ENCODE data around the gene HSD17B14. TPM values are rescaled to one million over a fixed set of nuclear protein-coding genes. Genes with fewer than 3 reads are reported as not detected.

The HSD17B14 gene
- total RNA-seq, 4 donors from 2014 or later: 6.4 to 19.0 (median 13.8) TPM

DNA sequence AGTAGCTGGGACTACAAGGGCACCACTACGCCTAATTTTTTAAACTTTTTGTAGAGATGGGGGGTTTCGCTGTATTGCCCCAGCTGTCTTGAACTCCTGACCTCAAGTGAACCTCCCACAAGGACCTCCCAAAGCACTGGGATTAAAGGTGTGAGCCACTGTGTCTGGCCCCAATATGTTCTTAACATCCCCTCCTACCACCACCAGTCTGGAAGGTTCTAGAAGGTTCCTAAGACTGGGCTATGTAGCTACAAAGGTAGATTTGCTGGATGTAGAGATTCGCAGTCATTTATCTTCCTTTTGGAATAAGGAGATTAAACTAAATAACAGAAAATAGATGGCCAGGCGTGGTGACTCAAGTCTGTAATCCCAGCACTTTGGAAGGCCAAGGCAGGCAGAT is 5.3 kb downstream of the HSD17B14 start:
- TF ChIP-seq, protein P1, sequence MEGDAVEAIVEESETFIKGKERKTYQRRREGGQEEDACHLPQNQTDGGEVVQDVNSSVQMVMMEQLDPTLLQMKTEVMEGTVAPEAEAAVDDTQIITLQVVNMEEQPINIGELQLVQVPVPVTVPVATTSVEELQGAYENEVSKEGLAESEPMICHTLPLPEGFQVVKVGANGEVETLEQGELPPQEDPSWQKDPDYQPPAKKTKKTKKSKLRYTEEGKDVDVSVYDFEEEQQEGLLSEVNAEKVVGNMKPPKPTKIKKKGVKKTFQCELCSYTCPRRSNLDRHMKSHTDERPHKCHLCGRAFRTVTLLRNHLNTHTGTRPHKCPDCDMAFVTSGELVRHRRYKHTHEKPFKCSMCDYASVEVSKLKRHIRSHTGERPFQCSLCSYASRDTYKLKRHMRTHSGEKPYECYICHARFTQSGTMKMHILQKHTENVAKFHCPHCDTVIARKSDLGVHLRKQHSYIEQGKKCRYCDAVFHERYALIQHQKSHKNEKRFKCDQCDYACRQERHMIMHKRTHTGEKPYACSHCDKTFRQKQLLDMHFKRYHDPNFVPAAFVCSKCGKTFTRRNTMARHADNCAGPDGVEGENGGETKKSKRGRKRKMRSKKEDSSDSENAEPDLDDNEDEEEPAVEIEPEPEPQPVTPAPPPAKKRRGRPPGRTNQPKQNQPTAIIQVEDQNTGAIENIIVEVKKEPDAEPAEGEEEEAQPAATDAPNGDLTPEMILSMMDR (IDR thresholded peaks at IDR 0.05; ENCODE audit: low read depth): no peak

GRCh38 chr19:48830088-48830487 is 6.2 kb downstream of the HSD17B14 start:
- TF ChIP-seq, protein P1 (IDR thresholded peaks at IDR 0.05; ENCODE audit: low read depth): no peak

GRCh38 chr19:48826606-48827020 is 9.7 kb downstream of the HSD17B14 start:
- TF ChIP-seq, protein P1 (IDR thresholded peaks at IDR 0.05; ENCODE audit: low read depth): no peak

GRCh38 chr19:48822514-48822913 is 13.8 kb downstream of the HSD17B14 start:
- TF ChIP-seq, protein P1 (IDR thresholded peaks at IDR 0.05; ENCODE audit: low read depth): no peak

GRCh38 chr19:48821633-48822032 is 14.7 kb downstream of the HSD17B14 start:
- TF ChIP-seq, protein P1 (IDR thresholded peaks at IDR 0.05; ENCODE audit: low read depth): no peak

- TF ChIP-seq, protein P1 (IDR thresholded peaks at IDR 0.05; ENCODE audit: low read depth): no peak
Observed at GRCh38 chr19:48819366-48819816, 16.9 kb downstream of the HSD17B14 start.

- TF ChIP-seq, protein P1 (IDR thresholded peaks at IDR 0.05; ENCODE audit: low read depth): no peak
Observed at GRCh38 chr19:48818234-48818820, 18.0 kb downstream of the HSD17B14 start.

Measured in subcutaneous adipose tissue (tissue), 4 donors.